ENCODE measurements around the gene MAMLD1. TPM values are rescaled to one million over a fixed set of nuclear protein-coding genes. Genes with fewer than 3 reads are reported as not detected.

The MAMLD1 gene
- total RNA-seq, 2 donors from 2014 or later: 0.56 to 3.3 TPM

- no peaks in the 10 kb centered on the region for H3K36me3 ChIP-seq
- no peaks in the 10 kb centered on the region for H3K9me3 ChIP-seq
- H3K27ac ChIP-seq: no peak overlapping the region
- H3K4me1 ChIP-seq: no peaks in the 10 kb centered on the region
- DNase-seq (ENCODE audit: low spot score): no peak
- no peaks in the 10 kb centered on the region for H3K27me3 ChIP-seq
- no peak for TF ChIP-seq CTCF (IDR thresholded peaks at IDR 0.05)
- no peak overlapping the region for H3K4me3 ChIP-seq
Measured at GRCh38 chrX:150489359-150490015, 126.4 kb downstream of the MAMLD1 start.

- Histone ChIP-seq H3K27ac (no peak overlapping the region), H3K4me3 (no peak overlapping the region), H3K4me1 (no peaks in the 10 kb centered on the region), H3K9me3 (no peaks in the 10 kb centered on the region), H3K36me3 (no peaks in the 10 kb centered on the region), H3K27me3 (no peaks in the 10 kb centered on the region)
- TF ChIP-seq CTCF (IDR thresholded peaks at IDR 0.05): no peak
- no peak for DNase-seq (ENCODE audit: low spot score)
Measured at GRCh38 chrX:150495496-150495895, 132.4 kb downstream of the MAMLD1 start.

GRCh38 chrX:150499240-150499639 lies 136.1 kb downstream of the MAMLD1 start:
- no peak for DNase-seq (ENCODE audit: low spot score)
- no peak overlapping the region for H3K27ac ChIP-seq
- TF ChIP-seq CTCF (IDR thresholded peaks at IDR 0.05): no peak
- no peaks in the 10 kb centered on the region for H3K27me3 ChIP-seq
- H3K36me3 ChIP-seq: no peaks in the 10 kb centered on the region
- H3K4me1 ChIP-seq: peaks cover 0 to 9% of the 10 kb centered on the region in 2 donors
- no peak overlapping the region for H3K4me3 ChIP-seq
- no peaks in the 10 kb centered on the region for H3K9me3 ChIP-seq

GRCh38 chrX:150502091-150502490 lies 139.0 kb downstream of the MAMLD1 start:
- no peak for DNase-seq (ENCODE audit: low spot score)
- Histone ChIP-seq H3K36me3 (no peaks in the 10 kb centered on the region), H3K27ac (no peak overlapping the region), H3K27me3 (no peaks in the 10 kb centered on the region), H3K9me3 (no peaks in the 10 kb centered on the region), H3K4me3 (no peak overlapping the region), H3K4me1 (peaks cover 0 to 16% of the 10 kb centered on the region in 2 donors)
- TF ChIP-seq CTCF (IDR thresholded peaks at IDR 0.05): no peak

- peaks cover 0 to 26% of the 10 kb centered on the region in 2 donors for H3K4me1 ChIP-seq
- H3K27ac ChIP-seq: no peak overlapping the region
- no peak overlapping the region for H3K4me3 ChIP-seq
- DNase-seq (ENCODE audit: low spot score): no peak
- no peaks in the 10 kb centered on the region for H3K36me3 ChIP-seq
- H3K27me3 ChIP-seq: no peaks in the 10 kb centered on the region
- TF ChIP-seq CTCF (IDR thresholded peaks at IDR 0.05): no peak
- H3K9me3 ChIP-seq: no peaks in the 10 kb centered on the region
Measured at GRCh38 chrX:150502979-150503897, 140.1 kb downstream of the MAMLD1 start.
